Activated B cell treated with CpG ODN at 0.5 μM for 24 hours (primary cell): Measurements from ENCODE around the gene PNMA6F. TPM values are rescaled to one million over a fixed set of nuclear protein-coding genes. Genes with fewer than 3 reads are reported as not detected.
"Not testable (repeated sequence)": the region's sequence is repeated elsewhere in the genome, so short reads cannot be mapped to it uniquely, and the experiment has no call there.

Source experiments
- ATAC-seq: fragments of 200-7000 bp; cut with Tn5 transposase; one replicate; pipeline ENCODE4 v1.10.0; 2021; ENCODE audit warnings: low read depth, mild to moderate bottlenecking, moderate library complexity
- CTCF ChIA-PET: fragments of 350-600 bp; sonication (Branson Sonifier 250); formaldehyde crosslinking; loops from one replicate; lab custom pipeline; 2021; ENCODE audit warnings: antibody characterized with exemption; lab: Charles Lee
- POLR2A ChIA-PET: fragments of 350-600 bp; sonication (Branson Sonifier 250); formaldehyde crosslinking; loops from one replicate; lab custom pipeline; 2021; ENCODE audit warnings: antibody characterized with exemption; lab: Charles Lee
- DNase-seq: peaks from one replicate; pipeline ENCODE4 v3.0.0; 2022
- H3K27ac Mint-ChIP-seq: one replicate; pipeline ENCODE4 v1.8.0; 2020; ENCODE audit warnings: mixed read lengths
- H3K27me3 Mint-ChIP-seq: one replicate; pipeline ENCODE4 v1.8.0; 2021; ENCODE audit warnings: mixed read lengths
- H3K36me3 Mint-ChIP-seq: one replicate; pipeline ENCODE4 v1.8.0; 2021; ENCODE audit warnings: low read depth, mixed read lengths
- H3K4me1 Mint-ChIP-seq: one replicate; pipeline ENCODE4 v1.8.0; 2021; ENCODE audit warnings: mixed read lengths
- H3K4me3 Mint-ChIP-seq: one replicate; pipeline ENCODE4 v1.8.0; 2020; ENCODE audit warnings: mild to moderate bottlenecking, mixed read lengths
- H3K9me3 Mint-ChIP-seq: one replicate; pipeline ENCODE4 v1.8.0; 2020; ENCODE audit warnings: mixed read lengths
- CTCF ChIP-seq: fragments of 200-600 bp; IDR thresholded peaks from one replicate; pipeline ENCODE4 v1.8.0; 2022; ENCODE audit warnings: antibody characterized with exemption, mild to moderate bottlenecking
- intact Hi-C: fragments of 100-400 bp; cut with micrococcal nuclease; formaldehyde crosslinking; loops from one replicate; pipeline ENCODE4 v1.15.1; 2024
- total RNA-seq: library from RNA; stranded (reverse); gene quantifications from 2 replicates; pipeline ENCODE4 v1.2.3, GENCODE V29; 2022

The PNMA6F gene
- total RNA-seq, 1 donor from 2014 or later, result not detected

GRCh38 chrX:153297376-153297775 lies 24.2 kb downstream of the PNMA6F start:
- intact Hi-C loops, result no loop called here
- TF ChIP-seq CTCF, result no peak
- peaks cover 6% of the 10 kb centered on the region for H3K27me3 Mint-ChIP-seq
- no peak overlapping the region for H3K4me3 Mint-ChIP-seq
- H3K36me3 Mint-ChIP-seq, result no peaks in the 10 kb centered on the region
- H3K4me1 Mint-ChIP-seq, result peaks cover 8% of the 10 kb centered on the region
- DNase-seq (no peak), ATAC-seq (no peak)
- CTCF ChIA-PET, result no interaction called here
- POLR2A ChIA-PET, result no interaction called here
- no peaks in the 10 kb centered on the region for H3K9me3 Mint-ChIP-seq
- H3K27ac Mint-ChIP-seq, result no peak overlapping the region

GRCh38 chrX:153293485-153294071 lies 28.0 kb downstream of the PNMA6F start:
- DNase-seq, H3K9me3 Mint-ChIP-seq, H3K27ac Mint-ChIP-seq, ATAC-seq, POLR2A ChIA-PET, H3K4me1 Mint-ChIP-seq, H3K27me3 Mint-ChIP-seq, CTCF ChIA-PET, intact Hi-C loops, H3K4me3 Mint-ChIP-seq, H3K36me3 Mint-ChIP-seq: not testable (repeated sequence)

- DNase-seq, CTCF ChIA-PET, POLR2A ChIA-PET, H3K36me3 Mint-ChIP-seq, H3K4me3 Mint-ChIP-seq, H3K4me1 Mint-ChIP-seq, H3K27me3 Mint-ChIP-seq, H3K27ac Mint-ChIP-seq, ATAC-seq, H3K9me3 Mint-ChIP-seq, intact Hi-C loops: not testable (repeated sequence)
These were observed 32.8 kb downstream of the PNMA6F start for GRCh38 chrX:153288807-153289206.

- intact Hi-C loops, POLR2A ChIA-PET, CTCF ChIA-PET, H3K4me1 Mint-ChIP-seq, H3K9me3 Mint-ChIP-seq, H3K27me3 Mint-ChIP-seq, ATAC-seq, H3K36me3 Mint-ChIP-seq, H3K27ac Mint-ChIP-seq, DNase-seq, H3K4me3 Mint-ChIP-seq: not testable (repeated sequence)
These were observed 35.9 kb downstream of the PNMA6F start for GRCh38 chrX:153285678-153286077.

GRCh38 chrX:153283982-153284381 lies 37.6 kb downstream of the PNMA6F start:
- H3K27ac Mint-ChIP-seq, H3K36me3 Mint-ChIP-seq, H3K4me3 Mint-ChIP-seq, POLR2A ChIA-PET, DNase-seq, CTCF ChIA-PET, ATAC-seq, intact Hi-C loops, H3K9me3 Mint-ChIP-seq, H3K4me1 Mint-ChIP-seq, H3K27me3 Mint-ChIP-seq: not testable (repeated sequence)

GRCh38 chrX:153281784-153282183 lies 39.8 kb downstream of the PNMA6F start:
- CTCF ChIA-PET, H3K9me3 Mint-ChIP-seq: not testable (repeated sequence)

GRCh38 chrX:153279304-153279703 lies 42.3 kb downstream of the PNMA6F start:
- ATAC-seq, DNase-seq, CTCF ChIA-PET: not testable (repeated sequence)

More at GRCh38 chrX:153281784-153282183, 39.8 kb downstream of the PNMA6F start:
- ATAC-seq, H3K36me3 Mint-ChIP-seq, DNase-seq, H3K4me1 Mint-ChIP-seq, H3K4me3 Mint-ChIP-seq, POLR2A ChIA-PET, H3K27me3 Mint-ChIP-seq, intact Hi-C loops, H3K27ac Mint-ChIP-seq: not testable (repeated sequence)

GRCh38 chrX:153276049-153276448 lies 45.5 kb downstream of the PNMA6F start:
- H3K4me3 Mint-ChIP-seq, H3K27me3 Mint-ChIP-seq, H3K27ac Mint-ChIP-seq, CTCF ChIA-PET, H3K36me3 Mint-ChIP-seq, H3K9me3 Mint-ChIP-seq, POLR2A ChIA-PET, ATAC-seq, intact Hi-C loops, DNase-seq, H3K4me1 Mint-ChIP-seq: not testable (repeated sequence)

More at GRCh38 chrX:153279304-153279703, 42.3 kb downstream of the PNMA6F start:
- POLR2A ChIA-PET, H3K9me3 Mint-ChIP-seq, intact Hi-C loops, H3K27ac Mint-ChIP-seq, H3K36me3 Mint-ChIP-seq, H3K27me3 Mint-ChIP-seq, H3K4me1 Mint-ChIP-seq, H3K4me3 Mint-ChIP-seq: not testable (repeated sequence)

- CTCF ChIA-PET, H3K36me3 Mint-ChIP-seq, H3K9me3 Mint-ChIP-seq, H3K27ac Mint-ChIP-seq, H3K4me3 Mint-ChIP-seq, POLR2A ChIA-PET, intact Hi-C loops, H3K27me3 Mint-ChIP-seq, ATAC-seq, H3K4me1 Mint-ChIP-seq, DNase-seq: not testable (repeated sequence)
These were observed 46.1 kb downstream of the PNMA6F start for GRCh38 chrX:153275418-153275817.

GRCh38 chrX:153272584-153272983 lies 49.0 kb downstream of the PNMA6F start:
- POLR2A ChIA-PET, H3K9me3 Mint-ChIP-seq, CTCF ChIA-PET, DNase-seq, intact Hi-C loops, ATAC-seq, H3K4me1 Mint-ChIP-seq, H3K36me3 Mint-ChIP-seq, H3K4me3 Mint-ChIP-seq, H3K27me3 Mint-ChIP-seq, H3K27ac Mint-ChIP-seq: not testable (repeated sequence)

GRCh38 chrX:153272070-153272469 lies 49.5 kb downstream of the PNMA6F start:
- H3K4me1 Mint-ChIP-seq, H3K36me3 Mint-ChIP-seq, DNase-seq, H3K4me3 Mint-ChIP-seq, CTCF ChIA-PET, H3K27ac Mint-ChIP-seq, H3K9me3 Mint-ChIP-seq, intact Hi-C loops, H3K27me3 Mint-ChIP-seq, ATAC-seq, POLR2A ChIA-PET: not testable (repeated sequence)
